Glutamatergic neuron (in vitro differentiated cells): Measurements from ENCODE around the gene OAS1. TPM values are rescaled to one million over a fixed set of nuclear protein-coding genes. Genes with fewer than 3 reads are reported as not detected.
"Not testable (repeated sequence)": the region's sequence is repeated elsewhere in the genome, so short reads cannot be mapped to it uniquely, and the experiment has no call there.

Experiments used
- DNase-seq: peaks from one replicate; pipeline ENCODE4 v3.0.0; 2022
- H3K27ac Mint-ChIP-seq: one replicate; pipeline ENCODE4 v1.8.0; 2020; ENCODE audit warnings: mild to moderate bottlenecking, mixed read lengths, inconsistent platforms; ENCODE audit not compliant: unreplicated experiment
- H3K27me3 Mint-ChIP-seq: one replicate; pipeline ENCODE4 v1.8.0; 2020; ENCODE audit warnings: mild to moderate bottlenecking, moderate library complexity, mixed read lengths, inconsistent platforms; ENCODE audit not compliant: unreplicated experiment
- H3K36me3 Mint-ChIP-seq: one replicate; pipeline ENCODE4 v1.8.0; 2020; ENCODE audit warnings: mild to moderate bottlenecking, mixed read lengths, inconsistent platforms; ENCODE audit not compliant: unreplicated experiment
- H3K4me1 Mint-ChIP-seq: one replicate; pipeline ENCODE4 v1.8.0; 2020; ENCODE audit warnings: mild to moderate bottlenecking, low read depth, mixed read lengths, inconsistent platforms; ENCODE audit not compliant: unreplicated experiment
- H3K4me3 Mint-ChIP-seq: one replicate; pipeline ENCODE4 v1.8.0; 2020; ENCODE audit warnings: mild to moderate bottlenecking, mixed read lengths, inconsistent platforms; ENCODE audit not compliant: unreplicated experiment
- H3K9me3 Mint-ChIP-seq: one replicate; pipeline ENCODE4 v1.8.0; 2020; ENCODE audit warnings: mild to moderate bottlenecking, moderate library complexity, mixed read lengths, inconsistent platforms; ENCODE audit not compliant: unreplicated experiment
- CTCF ChIP-seq: fragments of 200-600 bp; sonication (generic); IDR thresholded peaks from one replicate; pipeline ENCODE4 v1.5.0; 2021; ENCODE audit not compliant: partially characterized antibody, unreplicated experiment
- total RNA-seq: library from RNA; stranded (reverse); fragmentation: NEBNext Ultra II Directional; extraction: Animal tissue kit (Norgen Biotek cat#: 25700); gene quantifications from one replicate; pipeline ENCODE4 v1.2.1, GENCODE V29; 2021; ENCODE audit not compliant: unreplicated experiment

Gene OAS1
- total RNA-seq, 1 donor from 2014 or later: not detected

DNA sequence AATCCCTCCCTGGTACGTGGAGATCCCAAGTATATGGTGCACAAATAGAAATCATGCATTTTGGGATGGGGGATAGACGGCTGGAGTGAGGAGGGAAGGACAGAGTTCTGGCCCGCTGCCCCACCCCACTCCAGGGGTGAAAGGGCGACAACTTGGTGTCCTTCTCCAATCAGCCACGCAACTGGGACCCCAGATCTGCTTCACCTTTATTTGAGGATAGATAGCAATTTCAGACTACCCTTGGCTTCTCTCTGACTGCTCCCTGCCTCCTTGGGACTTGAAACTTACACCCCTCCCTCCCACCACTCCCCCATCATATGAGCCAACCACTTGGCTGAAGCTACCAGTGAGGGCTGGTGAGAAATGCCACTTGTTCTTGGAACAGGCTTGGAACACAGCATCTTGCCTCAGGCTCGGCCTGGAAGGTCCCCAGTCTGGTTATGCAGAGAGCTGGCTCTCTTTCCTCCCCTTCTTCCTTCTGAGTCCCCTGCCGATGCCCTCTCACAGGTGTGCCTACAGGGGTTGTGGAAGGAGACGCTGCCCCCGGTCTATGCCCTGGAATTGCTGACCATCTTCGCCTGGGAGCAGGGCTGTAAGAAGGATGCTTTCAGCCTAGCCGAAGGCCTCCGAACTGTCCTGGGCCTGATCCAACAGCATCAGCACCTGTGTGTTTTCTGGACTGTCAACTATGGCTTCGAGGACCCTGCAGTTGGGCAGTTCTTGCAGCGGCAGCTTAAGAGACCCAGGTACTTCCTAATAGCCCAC, 39.7 kb downstream of the OAS1 start:
- no peak for DNase-seq
- Mint-ChIP-seq H3K4me3 (no peak overlapping the region), H3K27me3 (peaks cover 1% of the 10 kb centered on the region), H3K9me3 (no peaks in the 10 kb centered on the region), H3K36me3 (no peaks in the 10 kb centered on the region), H3K4me1 (peaks cover 2% of the 10 kb centered on the region), H3K27ac (no peak overlapping the region)
- TF ChIP-seq CTCF: no peak

- H3K4me1 Mint-ChIP-seq: peaks cover 2% of the 10 kb centered on the region
- no peaks in the 10 kb centered on the region for H3K9me3 Mint-ChIP-seq
- H3K4me3 Mint-ChIP-seq: no peak overlapping the region
- H3K27me3 Mint-ChIP-seq: peaks cover 1% of the 10 kb centered on the region
- DNase-seq: no peak
- no peak overlapping the region for H3K27ac Mint-ChIP-seq
- no peak for TF ChIP-seq CTCF
- H3K36me3 Mint-ChIP-seq: no peaks in the 10 kb centered on the region
These were observed 40.6 kb downstream of the OAS1 start for GRCh38 chr12:112947314-112947713.

DNA sequence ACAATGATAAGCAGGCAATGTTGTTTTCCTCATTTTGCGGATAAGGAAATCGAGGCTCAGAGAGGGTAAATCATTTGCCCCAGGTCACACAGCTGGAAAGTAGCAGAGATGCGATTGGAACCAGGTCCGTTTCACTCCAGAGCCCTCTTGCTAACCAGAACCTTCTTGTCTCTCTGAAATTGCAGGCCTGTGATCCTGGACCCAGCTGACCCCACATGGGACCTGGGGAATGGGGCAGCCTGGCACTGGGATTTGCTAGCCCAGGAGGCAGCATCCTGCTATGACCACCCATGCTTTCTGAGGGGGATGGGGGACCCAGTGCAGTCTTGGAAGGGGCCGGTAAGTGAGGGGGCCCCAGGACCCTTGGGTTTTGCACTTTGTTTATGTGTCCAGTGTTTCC, 41.0 kb downstream of the OAS1 start:
- Mint-ChIP-seq H3K27me3 (peaks cover 1% of the 10 kb centered on the region), H3K4me3 (no peak overlapping the region), H3K36me3 (no peaks in the 10 kb centered on the region), H3K4me1 (peaks cover 2% of the 10 kb centered on the region), H3K27ac (no peak overlapping the region), H3K9me3 (no peaks in the 10 kb centered on the region)
- no peak for TF ChIP-seq CTCF
- DNase-seq: no peak

GRCh38 chr12:112948806-112949205, 42.0 kb downstream of the OAS1 start:
- Mint-ChIP-seq H3K4me1 (peaks cover 2% of the 10 kb centered on the region), H3K27me3 (peaks cover 1% of the 10 kb centered on the region), H3K27ac (no peak overlapping the region), H3K36me3 (no peaks in the 10 kb centered on the region), H3K4me3 (no peak overlapping the region), H3K9me3 (no peaks in the 10 kb centered on the region)
- no peak for DNase-seq
- no peak for TF ChIP-seq CTCF

GRCh38 chr12:112950701-112951100, 43.9 kb downstream of the OAS1 start:
- Mint-ChIP-seq H3K4me1 (no peaks in the 10 kb centered on the region), H3K4me3 (no peak overlapping the region), H3K27ac (no peak overlapping the region), H3K27me3 (peaks cover 2% of the 10 kb centered on the region), H3K36me3 (no peaks in the 10 kb centered on the region), H3K9me3 (no peaks in the 10 kb centered on the region)
- no peak for DNase-seq
- TF ChIP-seq CTCF: no peak

DNA sequence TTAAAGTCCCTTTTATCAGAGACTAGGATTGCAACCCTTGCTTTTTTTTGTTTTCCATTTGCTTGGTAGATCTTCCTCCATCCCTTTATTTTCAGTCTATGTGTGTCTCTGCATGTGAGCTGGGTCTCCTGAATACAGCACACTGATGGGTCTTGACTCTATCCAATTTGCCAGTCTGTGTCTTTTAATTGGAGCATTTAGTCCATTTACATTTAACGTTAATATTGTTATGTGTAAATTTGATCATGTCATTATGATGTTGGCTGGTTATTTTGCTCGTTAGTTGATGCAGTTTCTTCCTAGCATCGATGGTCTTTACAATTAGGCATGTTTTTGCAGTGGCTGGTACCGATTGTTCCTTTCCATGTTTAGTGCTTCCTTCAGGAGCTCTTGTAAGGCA, 50.4 kb downstream of the OAS1 start:
- H3K4me1 Mint-ChIP-seq, H3K27me3 Mint-ChIP-seq, H3K4me3 Mint-ChIP-seq, H3K9me3 Mint-ChIP-seq, DNase-seq, H3K27ac Mint-ChIP-seq: not testable (repeated sequence)
- peaks cover 16% of the 10 kb centered on the region for H3K36me3 Mint-ChIP-seq
